Left ventricle myocardium inferior (tissue), 1 donor: ENCODE data around the gene RAD50. TPM values are rescaled to one million over a fixed set of nuclear protein-coding genes. Genes with fewer than 3 reads are reported as not detected.

ENCODE experiments used
- DNase-seq: peaks from one replicate; pipeline ENCODE4 v3.0.0-alpha.2; 2020
- H3K27ac ChIP-seq: fragments of 200-600 bp; replicated peaks from 2 replicates; pipeline ENCODE4 v1.8.0; 2021
- H3K27me3 ChIP-seq: fragments of 200-600 bp; 2 replicates; pipeline ENCODE4 v1.8.0; 2021; ENCODE audit warnings: low read depth
- H3K36me3 ChIP-seq: fragments of 200-600 bp; 2 replicates; pipeline ENCODE4 v1.8.0; 2021
- H3K4me1 ChIP-seq: fragments of 200-600 bp; 2 replicates; pipeline ENCODE4 v1.8.0; 2021
- H3K4me3 ChIP-seq: fragments of 200-600 bp; 2 replicates; pipeline ENCODE4 v1.8.0; 2021; ENCODE audit warnings: mild to moderate bottlenecking, moderate library complexity
- H3K9me3 ChIP-seq: fragments of 200-600 bp; replicated peaks from 2 replicates; pipeline ENCODE4 v1.8.0; 2021
- CTCF ChIP-seq: fragments of 200-600 bp; IDR thresholded peaks from 2 replicates; pipeline ENCODE4 v1.8.0; 2021; ENCODE audit warnings: antibody characterized with exemption, mild to moderate bottlenecking, borderline replicate concordance
- intact Hi-C: fragments of 100-400 bp; cut with micrococcal nuclease; formaldehyde crosslinking; loops from one replicate; pipeline ENCODE4 v1.11.0; 2022
- total RNA-seq: library from RNA; stranded (reverse); fragmentation: NEBNext Ultra II Directional; extraction: Animal tissue kit (Norgen Biotek cat#: 25700); gene quantifications from one replicate; pipeline ENCODE4 v1.2.1, GENCODE V29; 2021
- donor health status: DM: no; HTN: yes; CAD: no; lungs with severe emphysema.

RAD50 gene
- total RNA-seq, 1 donor from 2014 or later = 33.4 TPM

- no peaks in the 10 kb centered on the region for H3K9me3 ChIP-seq
- H3K4me1 ChIP-seq = no peaks in the 10 kb centered on the region
- H3K27me3 ChIP-seq = no peaks in the 10 kb centered on the region
- H3K4me3 ChIP-seq = no peak overlapping the region
- H3K36me3 ChIP-seq = peaks cover 91% of the 10 kb centered on the region
- no peak for DNase-seq
- TF ChIP-seq CTCF = no peak
- intact Hi-C loops = no loop called here
- no peak overlapping the region for H3K27ac ChIP-seq
Measured at GRCh38 chr5:132607095-132607494, 50.3 kb downstream of the RAD50 start.

GRCh38 chr5:132608107-132608506, 51.3 kb downstream of the RAD50 start:
- no peak overlapping the region for H3K4me3 ChIP-seq
- no peak for DNase-seq
- no peaks in the 10 kb centered on the region for H3K9me3 ChIP-seq
- intact Hi-C loops = no loop called here
- peaks cover 94% of the 10 kb centered on the region for H3K36me3 ChIP-seq
- no peaks in the 10 kb centered on the region for H3K27me3 ChIP-seq
- no peaks in the 10 kb centered on the region for H3K4me1 ChIP-seq
- no peak for TF ChIP-seq CTCF
- no peak overlapping the region for H3K27ac ChIP-seq

GRCh38 chr5:132611965-132612364, 55.2 kb downstream of the RAD50 start:
- Histone ChIP-seq H3K36me3 (peaks cover 91% of the 10 kb centered on the region), H3K27me3 (no peaks in the 10 kb centered on the region), H3K4me1 (no peaks in the 10 kb centered on the region), H3K9me3 (no peaks in the 10 kb centered on the region), H3K27ac (no peak overlapping the region), H3K4me3 (no peak overlapping the region)
- no peak for TF ChIP-seq CTCF
- no peak for DNase-seq
- intact Hi-C loops = no loop called here

- no peak for TF ChIP-seq CTCF
- H3K36me3 ChIP-seq = peaks cover 93% of the 10 kb centered on the region
- no peaks in the 10 kb centered on the region for H3K4me1 ChIP-seq
- no peak overlapping the region for H3K27ac ChIP-seq
- H3K9me3 ChIP-seq = no peaks in the 10 kb centered on the region
- H3K27me3 ChIP-seq = no peaks in the 10 kb centered on the region
- intact Hi-C loops = no loop called here
- no peak for DNase-seq
- H3K4me3 ChIP-seq = no peak overlapping the region
Measured at GRCh38 chr5:132612846-132613245, 56.1 kb downstream of the RAD50 start.

GRCh38 chr5:132621699-132622098, 64.9 kb downstream of the RAD50 start:
- intact Hi-C loops = no loop called here
- no peak for DNase-seq
- H3K9me3 ChIP-seq = no peaks in the 10 kb centered on the region
- no peak for TF ChIP-seq CTCF
- no peaks in the 10 kb centered on the region for H3K4me1 ChIP-seq
- no peak overlapping the region for H3K4me3 ChIP-seq
- no peaks in the 10 kb centered on the region for H3K27me3 ChIP-seq
- peaks cover 59% of the 10 kb centered on the region for H3K36me3 ChIP-seq
- no peak overlapping the region for H3K27ac ChIP-seq

GRCh38 chr5:132622608-132623007, 65.8 kb downstream of the RAD50 start:
- Histone ChIP-seq H3K27ac (no peak overlapping the region), H3K9me3 (no peaks in the 10 kb centered on the region), H3K36me3 (peaks cover 50% of the 10 kb centered on the region), H3K4me3 (no peak overlapping the region), H3K27me3 (no peaks in the 10 kb centered on the region), H3K4me1 (no peaks in the 10 kb centered on the region)
- intact Hi-C loops = no loop called here
- no peak for DNase-seq
- TF ChIP-seq CTCF = no peak
